RPMI7951 (cell line): Measurements from ENCODE around the gene CUX1. TPM values are rescaled to one million over a fixed set of nuclear protein-coding genes. Genes with fewer than 3 reads are reported as not detected.

Experiments
- DNase-seq: peaks from one replicate; pipeline ENCODE4 v3.0.0-alpha.2; 2012; ENCODE audit warnings: low read depth
- total RNA-seq: library from RNA; depleted of rRNA; stranded (reverse); fragments of >200 nt; shearing (Covaris generic); gene quantifications from 2 replicates; pipeline ENCODE4 v1.2.3, GENCODE V29; 2014

Gene CUX1
- total RNA-seq, 1 experiment from 2014 or later: 28.6 TPM

DNA sequence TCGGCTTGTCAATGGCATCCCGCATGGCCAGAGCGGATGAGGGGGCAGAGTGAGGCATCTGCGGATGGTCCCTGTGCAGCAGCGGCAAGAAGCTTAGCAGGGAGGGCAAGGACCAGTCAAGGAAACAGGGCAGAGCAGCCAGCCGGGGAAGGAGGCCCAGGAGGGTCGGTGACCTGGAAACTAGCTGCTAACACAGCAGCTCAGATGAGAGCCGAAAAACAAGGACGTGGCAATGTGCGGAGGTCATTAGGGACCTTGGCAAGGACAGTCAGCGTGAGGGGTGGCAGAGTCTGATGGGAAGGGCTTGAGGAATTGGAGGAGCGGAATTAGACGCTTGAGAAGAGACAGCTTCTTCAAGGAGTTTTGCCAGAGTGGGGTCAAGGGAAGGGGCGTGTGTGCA is 449.1 kb downstream of the CUX1 start:
- no peak for DNase-seq

DNA sequence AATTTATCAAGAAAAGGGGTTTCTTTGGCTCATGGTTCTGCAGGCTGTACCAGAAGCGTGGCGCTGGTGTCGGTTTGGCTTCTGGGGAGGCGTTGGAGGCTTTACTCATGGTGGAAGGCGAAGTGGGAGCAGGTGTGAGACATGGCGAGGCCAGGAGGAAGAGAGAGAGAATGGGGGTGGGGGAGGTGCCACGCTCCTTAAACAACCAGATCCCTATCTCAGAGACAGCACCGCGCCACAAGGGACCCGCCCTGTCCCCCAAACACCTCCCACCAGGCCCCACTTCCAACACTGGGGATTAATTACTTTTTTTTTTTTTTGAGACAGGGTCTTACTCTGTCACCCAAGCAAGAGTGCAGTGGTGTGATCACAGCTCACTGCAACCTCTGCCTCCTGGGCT is 451.2 kb downstream of the CUX1 start:
- DNase-seq: no peak

DNA sequence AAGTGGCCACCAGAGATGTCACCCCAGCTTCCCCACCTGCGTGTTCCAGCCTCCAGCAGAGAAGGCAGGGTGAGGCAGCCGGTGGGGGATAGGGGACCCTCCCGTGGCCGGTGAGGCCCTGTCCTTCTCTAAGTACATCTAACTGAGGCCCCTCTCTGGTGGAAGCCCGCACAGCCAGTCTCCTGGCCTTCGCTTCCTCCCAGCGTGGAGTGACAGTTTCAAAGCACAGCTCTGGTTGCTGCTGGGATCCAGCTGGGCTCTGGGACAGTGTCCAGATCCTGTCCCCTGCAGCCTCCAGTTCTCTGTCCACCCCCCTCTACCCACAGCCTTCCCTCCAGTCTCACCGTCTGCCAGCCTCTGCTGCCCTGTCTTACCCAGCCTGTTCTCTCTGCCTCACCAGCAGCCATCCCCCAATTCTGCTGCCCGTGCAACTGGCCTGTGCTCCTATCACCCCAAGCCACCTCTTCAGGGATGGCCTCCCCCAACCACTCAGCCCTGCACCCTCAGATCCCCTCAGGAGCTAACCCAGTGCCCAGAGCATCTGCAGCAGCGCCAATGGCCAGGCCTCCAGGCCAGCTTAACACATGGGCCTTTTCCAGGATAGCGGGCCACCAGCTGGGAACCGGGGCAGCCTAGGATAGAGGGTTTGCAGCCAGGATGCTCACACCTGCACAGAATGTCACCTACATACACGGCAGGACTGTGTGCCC is 452.9 kb downstream of the CUX1 start:
- DNase-seq: no peak

DNA sequence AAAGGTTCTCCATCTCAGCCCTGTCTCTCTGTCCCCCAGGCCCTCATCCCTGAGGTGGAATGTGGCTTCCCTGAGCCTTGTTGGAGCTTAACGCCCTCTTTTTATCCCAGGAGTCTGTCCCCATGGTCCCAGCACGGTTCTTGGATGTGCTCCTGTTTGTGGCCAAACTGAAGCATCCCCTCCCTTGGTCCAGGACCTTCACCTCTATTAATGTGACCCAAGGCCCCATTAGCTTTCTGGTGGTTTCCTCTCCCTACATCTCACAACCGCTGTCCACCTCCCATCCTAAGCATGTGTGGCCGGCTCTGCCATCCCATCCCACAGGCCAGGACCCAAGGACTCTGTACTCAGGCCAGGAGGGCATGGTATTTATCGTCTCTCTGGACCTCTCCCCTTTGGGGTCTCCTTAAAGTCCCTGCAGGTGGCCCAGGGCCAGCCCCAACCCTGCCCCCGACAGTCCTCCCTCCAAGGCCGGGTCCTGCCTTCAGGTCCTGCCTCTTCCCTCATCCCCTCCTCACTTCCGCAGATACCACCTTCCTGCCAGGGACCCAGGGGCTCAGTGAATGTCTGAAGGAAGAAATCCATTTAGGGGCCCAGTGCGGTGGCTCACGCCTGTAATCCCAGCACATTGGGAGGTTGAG is 453.9 kb downstream of the CUX1 start:
- no peak for DNase-seq

DNA sequence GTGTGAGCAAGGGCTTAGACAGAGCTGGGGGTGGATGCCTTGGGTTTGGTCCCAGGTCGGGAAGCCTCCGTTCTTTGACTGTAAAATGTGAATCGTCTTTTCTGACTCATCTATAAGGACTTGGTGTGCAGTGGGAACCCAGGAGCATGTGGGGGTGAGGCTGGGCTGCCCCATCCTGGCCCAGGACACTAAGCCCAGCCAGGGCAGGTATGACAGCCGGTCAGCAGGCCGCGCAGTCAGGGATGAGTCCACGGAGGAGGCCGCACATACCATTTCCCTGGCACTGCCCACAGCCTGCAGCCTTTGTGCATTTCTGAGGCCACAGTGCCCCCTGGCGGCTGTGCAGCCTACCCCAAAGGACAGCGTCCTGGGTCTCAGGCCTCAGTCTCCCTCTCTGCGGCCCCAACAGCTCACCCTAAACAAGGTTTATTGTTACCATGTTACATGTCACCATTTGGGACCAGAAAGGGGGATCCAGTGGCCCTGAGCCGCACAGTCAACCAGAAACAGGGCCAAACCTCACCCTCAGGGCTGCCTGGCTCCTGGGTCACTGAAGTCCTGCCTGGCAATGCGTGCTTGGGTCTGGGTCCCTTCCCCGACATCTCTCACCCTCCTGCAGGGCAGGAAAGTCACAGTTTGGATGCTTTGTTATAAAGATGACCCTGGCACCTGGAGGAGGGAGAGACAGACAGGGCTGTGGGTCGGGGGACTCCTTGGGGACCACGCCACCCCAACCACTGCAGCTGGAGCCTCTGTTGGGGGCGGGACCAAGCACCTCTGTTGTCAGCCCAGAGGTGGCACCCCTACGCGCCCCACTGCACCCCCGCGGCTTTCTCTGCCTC is 454.9 kb downstream of the CUX1 start:
- DNase-seq: peak; percentile 69

GRCh38 chr7:102272917-102273748 is 455.7 kb downstream of the CUX1 start:
- no peak for DNase-seq

DNA sequence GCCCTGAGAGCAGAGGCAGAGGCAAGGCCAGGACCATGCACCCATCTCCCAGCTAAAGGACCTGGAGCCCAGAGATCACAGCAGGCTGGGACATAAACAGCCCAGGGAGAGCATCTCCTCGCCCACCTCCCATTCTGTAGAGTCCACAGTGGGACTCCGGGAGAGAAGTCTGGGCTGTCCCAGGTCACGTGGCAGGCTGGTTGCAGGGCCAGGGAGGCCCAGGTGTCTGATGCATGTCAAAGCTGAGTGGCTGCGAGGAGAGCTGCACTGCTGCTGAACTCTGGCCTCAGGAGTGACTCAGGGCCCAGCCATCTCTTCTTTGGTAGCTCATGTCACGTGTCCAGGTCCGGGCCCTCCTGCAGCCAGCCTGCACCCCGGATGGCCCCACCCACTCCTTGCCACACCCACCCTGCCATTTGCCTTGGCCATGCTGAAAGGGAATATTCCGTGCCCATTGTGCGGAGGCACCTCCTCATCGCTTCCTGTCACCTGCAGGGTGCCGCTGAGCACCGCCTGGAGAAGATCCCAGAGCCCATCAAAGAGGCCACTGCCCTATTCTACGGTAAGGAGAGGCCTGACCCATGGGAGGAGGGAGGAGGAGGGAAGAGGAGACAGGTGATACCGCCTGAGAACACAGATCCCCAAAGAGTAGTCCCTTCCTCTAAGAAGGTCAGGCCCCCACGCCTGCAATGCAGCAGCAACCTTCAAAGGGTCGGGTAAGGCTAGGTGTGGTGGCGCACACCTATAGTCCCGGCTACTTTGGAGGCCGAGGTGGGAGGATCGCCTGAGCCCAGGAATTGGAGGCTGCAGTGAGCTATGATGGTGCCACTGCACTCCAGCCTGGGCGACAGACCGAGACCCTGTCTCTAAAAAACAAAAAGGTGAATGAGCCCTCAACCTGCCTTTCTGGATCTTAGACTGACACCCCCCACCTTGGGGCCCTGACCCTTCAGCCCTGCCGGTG is 456.6 kb downstream of the CUX1 start:
- peak; percentile 81 for DNase-seq

GRCh38 chr7:102275123-102275703 is 457.8 kb downstream of the CUX1 start:
- no peak for DNase-seq

- DNase-seq: no peak
Observed at GRCh38 chr7:102277901-102278300, 460.5 kb downstream of the CUX1 start.

- DNase-seq: peak; percentile 58
Observed at GRCh38 chr7:102279537-102280400, 462.3 kb downstream of the CUX1 start.

DNA sequence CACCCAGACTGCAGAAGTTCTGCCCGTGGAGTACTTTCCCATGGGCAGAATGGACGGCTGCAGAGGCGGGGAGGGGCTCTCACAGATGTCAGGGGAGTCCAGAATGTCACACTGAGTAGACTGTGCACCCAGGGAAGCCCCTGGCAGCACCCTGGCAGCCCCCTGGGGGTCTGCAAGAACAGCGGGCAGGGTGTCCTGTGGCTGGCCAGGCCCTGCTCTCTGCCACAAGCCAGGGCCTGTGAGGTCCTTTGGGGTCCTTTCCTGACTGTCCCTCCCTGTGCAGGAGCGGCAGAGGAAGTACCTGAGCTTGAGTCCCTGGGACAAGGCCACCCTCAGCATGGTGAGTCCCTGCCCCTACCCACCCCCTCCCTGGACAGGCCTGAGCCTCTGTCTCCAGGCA is 463.1 kb downstream of the CUX1 start:
- DNase-seq: no peak

DNA sequence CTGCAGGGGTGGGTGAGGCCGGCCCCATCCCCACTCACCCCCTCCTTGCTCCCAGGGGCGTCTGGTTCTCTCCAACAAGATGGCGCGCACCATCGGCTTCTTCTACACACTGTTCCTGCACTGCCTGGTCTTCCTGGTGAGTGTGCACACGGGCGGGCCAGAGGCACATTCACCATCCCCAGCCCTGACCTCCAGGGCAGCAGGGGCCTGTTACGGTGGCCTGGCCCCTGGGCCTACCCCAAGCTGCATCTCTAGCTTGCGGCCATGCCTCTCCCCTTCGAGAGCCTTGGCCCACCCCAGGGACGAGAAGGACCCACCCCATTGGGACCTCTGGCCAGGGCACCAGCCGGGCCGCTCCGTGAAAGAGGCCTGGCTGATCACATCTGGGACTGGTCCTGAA is 464.4 kb downstream of the CUX1 start:
- DNase-seq: no peak

GRCh38 chr7:102282465-102283362 is 465.3 kb downstream of the CUX1 start:
- no peak for DNase-seq

DNA sequence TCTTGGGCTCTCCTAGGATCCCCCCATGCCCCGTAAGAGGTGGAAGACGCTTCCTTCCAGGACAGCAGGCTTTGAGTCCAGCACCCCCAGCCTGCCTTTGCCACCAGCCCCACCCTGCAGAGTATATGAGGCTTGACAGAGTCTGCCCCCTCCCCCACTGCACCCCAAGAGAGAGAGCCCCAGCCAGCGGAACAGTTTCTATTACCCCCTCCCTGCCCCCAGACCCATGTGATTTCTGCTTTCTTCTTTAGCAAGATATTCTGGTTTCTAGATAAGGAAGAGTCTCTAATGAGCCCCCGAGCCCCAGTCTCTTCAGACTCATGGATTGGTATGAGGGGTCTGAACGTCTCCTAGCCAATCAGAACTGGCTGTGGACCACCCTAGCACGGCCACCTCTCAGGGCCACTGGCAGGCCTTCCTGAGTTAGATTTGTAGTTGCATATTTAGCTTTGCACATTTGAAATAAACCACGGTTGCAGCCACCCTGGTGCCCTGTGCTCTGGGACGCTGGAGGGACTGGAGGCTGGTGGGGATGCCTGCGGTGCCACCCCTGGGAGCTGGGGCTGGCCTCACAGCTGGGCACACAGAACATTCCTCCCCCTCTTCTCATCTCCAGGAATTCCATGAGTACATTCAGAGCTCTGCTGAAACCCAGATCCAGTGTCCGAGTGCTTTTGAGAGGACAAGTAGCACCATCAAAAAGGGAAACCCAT is 466.2 kb downstream of the CUX1 start:
- DNase-seq: no peak

GRCh38 chr7:102284399-102284798 is 467.0 kb downstream of the CUX1 start:
- peak; percentile 14 for DNase-seq

- no peak for DNase-seq
Observed at GRCh38 chr7:102284891-102285539, 467.6 kb downstream of the CUX1 start.
